Measurements from ENCODE around the gene MRPS15. TPM values are rescaled to one million over a fixed set of nuclear protein-coding genes. Genes with fewer than 3 reads are reported as not detected.

MRPS15 gene
- total and polyA plus RNA-seq, 10 donors: 31.2 to 94.3 (median 42.7) TPM

GRCh38 chr1:36465731-36466369, 1.7 kb upstream of the MRPS15 start:
- no peaks in the 10 kb centered on the region for H3K27me3 ChIP-seq (replicated peaks in 1 of 7)
- WGBS, 5 donors: 61 to 80% (median 74%) methylated on average over 4 of the region's 4 CpGs
- no peak overlapping the region for H3K4me3 ChIP-seq
- H3K4me1 ChIP-seq: peaks cover 11 to 45% (median 22%) of the 10 kb centered on the region in 6 donors
- peaks cover 0 to 73% (median 17%) of the 10 kb centered on the region in 6 donors for H3K36me3 ChIP-seq
- TF ChIP-seq POLR2A (IDR thresholded peaks at IDR 0.05): no peak
- TF ChIP-seq POLR2AphosphoS5 (IDR thresholded peaks at IDR 0.05): no peak
- no peaks in the 10 kb centered on the region for H3K9me3 ChIP-seq
- DNase-seq: peak; percentile 25
- peak overlapping the region in 2 of 8 donors; percentile 92 to 95 for H3K27ac ChIP-seq
- intact Hi-C loops (cut with DNase I; ENCODE audit: low total_unique reads): no loop called here

- intact Hi-C loops (cut with DNase I; ENCODE audit: low total_unique reads): no loop called here
- TF ChIP-seq, protein P1, sequence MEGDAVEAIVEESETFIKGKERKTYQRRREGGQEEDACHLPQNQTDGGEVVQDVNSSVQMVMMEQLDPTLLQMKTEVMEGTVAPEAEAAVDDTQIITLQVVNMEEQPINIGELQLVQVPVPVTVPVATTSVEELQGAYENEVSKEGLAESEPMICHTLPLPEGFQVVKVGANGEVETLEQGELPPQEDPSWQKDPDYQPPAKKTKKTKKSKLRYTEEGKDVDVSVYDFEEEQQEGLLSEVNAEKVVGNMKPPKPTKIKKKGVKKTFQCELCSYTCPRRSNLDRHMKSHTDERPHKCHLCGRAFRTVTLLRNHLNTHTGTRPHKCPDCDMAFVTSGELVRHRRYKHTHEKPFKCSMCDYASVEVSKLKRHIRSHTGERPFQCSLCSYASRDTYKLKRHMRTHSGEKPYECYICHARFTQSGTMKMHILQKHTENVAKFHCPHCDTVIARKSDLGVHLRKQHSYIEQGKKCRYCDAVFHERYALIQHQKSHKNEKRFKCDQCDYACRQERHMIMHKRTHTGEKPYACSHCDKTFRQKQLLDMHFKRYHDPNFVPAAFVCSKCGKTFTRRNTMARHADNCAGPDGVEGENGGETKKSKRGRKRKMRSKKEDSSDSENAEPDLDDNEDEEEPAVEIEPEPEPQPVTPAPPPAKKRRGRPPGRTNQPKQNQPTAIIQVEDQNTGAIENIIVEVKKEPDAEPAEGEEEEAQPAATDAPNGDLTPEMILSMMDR (IDR thresholded peaks at IDR 0.05 in 8 of 11, conservative IDR thresholded peaks at IDR 0.05 in 3 of 11): no peak
- TF ChIP-seq POLR2AphosphoS5 (IDR thresholded peaks at IDR 0.05) (no peak), POLR2A (IDR thresholded peaks at IDR 0.05) (no peak)
- Histone ChIP-seq H3K4me3 (peak overlapping the region; percentile 73 to 99 (median 98)), H3K4me1 (peaks cover 11 to 50% (median 22%) of the 10 kb centered on the region in 6 donors), H3K9me3 (no peaks in the 10 kb centered on the region), H3K27ac (peak overlapping the region; percentile 88 to 95 (median 91)), H3K36me3 (peaks cover 0 to 73% (median 27%) of the 10 kb centered on the region in 6 donors), H3K27me3 (replicated peaks in 1 of 7) (no peaks in the 10 kb centered on the region)
- WGBS, 5 donors: 33 to 41% (median 38%) methylated on average over 13 of the region's 13 CpGs
- peak; percentile 2 for DNase-seq
These were observed 615 bp upstream of the MRPS15 start for GRCh38 chr1:36464605-36465393.

GRCh38 chr1:36463463-36463802, 751 bp downstream of the MRPS15 start:
- no peak for DNase-seq
- WGBS, 5 donors: 7 to 27% (median 19%) methylated on average over 5 to 6 of the region's 6 CpGs
- peak overlapping the region in 5 of 8 donors; percentile 90 to 95 (median 93) for H3K27ac ChIP-seq

DNA sequence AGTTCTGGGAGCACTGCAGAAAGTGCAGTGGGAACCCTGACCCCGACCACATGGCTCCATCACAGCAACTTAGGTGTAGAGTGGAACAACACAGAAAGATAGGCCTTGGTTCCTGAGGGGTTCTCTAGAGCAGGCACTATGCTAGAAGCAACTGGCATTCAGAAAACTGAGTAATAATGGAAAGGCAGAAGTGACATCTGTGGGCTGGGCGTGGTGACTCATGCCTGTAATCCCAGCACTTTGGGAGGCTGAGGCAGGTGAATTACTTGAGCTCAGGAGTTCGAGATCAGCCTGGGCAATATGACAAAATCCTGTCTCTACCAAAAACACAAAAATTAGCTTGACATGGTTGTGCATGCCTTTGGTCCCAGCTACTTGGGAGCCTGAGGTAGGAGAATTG, 5.3 kb downstream of the MRPS15 start:
- TF ChIP-seq POLR2AphosphoS5 (IDR thresholded peaks at IDR 0.05): peak in 1 of 3 donors; percentile 36
- TF ChIP-seq, protein P1 (IDR thresholded peaks at IDR 0.05 in 8 of 11, conservative IDR thresholded peaks at IDR 0.05 in 3 of 11): peak in 1 of 11 experiments; percentile 6
- TF ChIP-seq POLR2A (IDR thresholded peaks at IDR 0.05): no peak
- H3K27me3 ChIP-seq (replicated peaks in 1 of 7): no peaks in the 10 kb centered on the region
- H3K27ac ChIP-seq: peak overlapping the region in 5 of 8 donors; percentile 38 to 85 (median 71)
- H3K36me3 ChIP-seq: peaks cover 0 to 86% (median 57%) of the 10 kb centered on the region in 6 donors
- DNase-seq: peak; percentile 47
- no peak overlapping the region for H3K4me3 ChIP-seq
- WGBS, 5 donors: 39 to 77% (median 64%) methylated on average over 3 of the region's 3 CpGs
- H3K4me1 ChIP-seq: peaks cover 11 to 65% (median 42%) of the 10 kb centered on the region in 6 donors
- intact Hi-C loops (cut with DNase I; ENCODE audit: low total_unique reads): no loop called here
- no peaks in the 10 kb centered on the region for H3K9me3 ChIP-seq

More at GRCh38 chr1:36463463-36463802, 751 bp downstream of the MRPS15 start:
- Histone ChIP-seq H3K36me3 (peaks cover 0 to 73% (median 34%) of the 10 kb centered on the region in 6 donors), H3K4me3 (peak overlapping the region; percentile 73 to 99 (median 98)), H3K9me3 (no peaks in the 10 kb centered on the region), H3K27me3 (replicated peaks in 1 of 7) (no peaks in the 10 kb centered on the region), H3K4me1 (peaks cover 11 to 63% (median 30%) of the 10 kb centered on the region in 6 donors)
- intact Hi-C loops (cut with DNase I; ENCODE audit: low total_unique reads): no loop called here
- TF ChIP-seq, protein P1 (IDR thresholded peaks at IDR 0.05 in 8 of 11, conservative IDR thresholded peaks at IDR 0.05 in 3 of 11): no peak
- no peak for TF ChIP-seq POLR2A (IDR thresholded peaks at IDR 0.05)
- TF ChIP-seq POLR2AphosphoS5 (IDR thresholded peaks at IDR 0.05): no peak

Data from spleen (tissue), 11 donors.